B cell (primary cell): Measurements from ENCODE around the gene CACNG4. TPM values are rescaled to one million over a fixed set of nuclear protein-coding genes. Genes with fewer than 3 reads are reported as not detected.

ENCODE experiments used
- ATAC-seq: fragments of 200-7000 bp; cut with Tn5 transposase; one replicate; pipeline ENCODE4 v1.10.0; 2021; ENCODE audit warnings: low read depth, mild to moderate bottlenecking, moderate number of reproducible peaks, moderate library complexity
- CTCF ChIA-PET: fragments of 350-600 bp; sonication (Branson Sonifier 250); formaldehyde crosslinking; loops from one replicate; lab custom pipeline; 2021; ENCODE audit warnings: antibody characterized with exemption, inconsistent platforms; lab: Charles Lee
- POLR2A ChIA-PET: fragments of 350-600 bp; sonication (Branson Sonifier 250); formaldehyde crosslinking; loops from one replicate; lab custom pipeline; 2021; ENCODE audit warnings: antibody characterized with exemption; lab: Charles Lee
- DNase-seq: peaks from one replicate; pipeline ENCODE4 v3.0.0; 2013
- H2AFZ ChIP-seq: 2 replicates; pipeline ENCODE4 v1.6.1; 2012; ENCODE audit warnings: mild to moderate bottlenecking, low read depth, low read length; ENCODE audit not compliant: insufficient read depth, poor library complexity, severe bottlenecking
- H3K27ac ChIP-seq, 2 donors: 1 replicate in 1 of 2; 2 replicates in 1 of 2; pipeline ENCODE4 v1.5.1; 2012 to 2013; ENCODE audit warnings: low read length in 2 of 2, mild to moderate bottlenecking in 2 of 2, moderate library complexity in 1 of 2
- H3K27me3 ChIP-seq, 4 experiments: fragments of 200-600 bp in 1 of 4; sonication (generic) in 1 of 4; replicated peaks in 1 of 4; 1 replicate in 2 of 4; 2 replicates in 2 of 4; pipeline versions ENCODE4 v1.6.1 to v1.7.0; 2013 to 2016; ENCODE audit warnings: low read length in 3 of 4, mild to moderate bottlenecking in 2 of 4, mixed read lengths in 1 of 4, moderate library complexity in 1 of 4; ENCODE audit not compliant: insufficient read depth in 4 of 4, control insufficient read depth in 3 of 4; ENCODE audit errors: control extremely low read depth in 1 of 4
- H3K36me3 ChIP-seq, 2 experiments: replicated peaks in 1 of 2; 1 replicate in 1 of 2; 2 replicates in 1 of 2; pipeline versions ENCODE4 v1.6.1 to v1.7.1; 2013; ENCODE audit warnings: low read length in 1 of 2; ENCODE audit not compliant: insufficient read depth in 2 of 2, control insufficient read depth in 1 of 2; ENCODE audit errors: control extremely low read depth in 1 of 2, extremely low read depth in 1 of 2
- H3K4me1 ChIP-seq, 2 donors: fragments of 200-600 bp in 1 of 2; sonication (generic) in 1 of 2; 1 replicate in 1 of 2; 2 replicates in 1 of 2; pipeline versions ENCODE4 v1.5.1 to v1.6.1; 2013 to 2017; ENCODE audit warnings: low read length in 2 of 2; ENCODE audit not compliant: control insufficient read depth in 2 of 2, insufficient read depth in 2 of 2
- H3K4me2 ChIP-seq: replicated peaks from 2 replicates; pipeline ENCODE3; 2012; ENCODE audit warnings: mild to moderate bottlenecking, low read depth, low read length; ENCODE audit not compliant: poor library complexity, severe bottlenecking
- H3K4me3 ChIP-seq, 5 experiments: fragments of 200-600 bp in 1 of 5; sonication (generic) in 1 of 5; 1 replicate in 3 of 5; 2 replicates in 2 of 5; pipeline versions ENCODE4 v1.5.1 to v1.7.0; 2011 to 2016; ENCODE audit warnings: low read length in 4 of 5, mild to moderate bottlenecking in 4 of 5, low read depth in 2 of 5, control low read depth in 1 of 5, moderate library complexity in 1 of 5; ENCODE audit not compliant: insufficient read depth in 1 of 5; ENCODE audit errors: control extremely low read depth in 1 of 5, extremely low read depth in 1 of 5
- H3K79me2 ChIP-seq: fragments of 200-600 bp; sonication (generic); one replicate; pipeline ENCODE4 v1.6.0; 2016; ENCODE audit warnings: low read length; ENCODE audit not compliant: control insufficient read depth, insufficient read depth
- H3K9ac ChIP-seq: fragments of 200-600 bp; sonication (generic); 2 replicates; pipeline ENCODE4 v1.6.1; 2017; ENCODE audit warnings: mild to moderate bottlenecking, low read length, moderate library complexity
- H3K9me3 ChIP-seq, 3 donors: one replicate each; pipeline versions ENCODE4 v1.6.1 to v1.7.1; 2013; ENCODE audit warnings: low read length in 2 of 3; ENCODE audit not compliant: control insufficient read depth in 2 of 3, insufficient read depth in 1 of 3; ENCODE audit errors: control extremely low read depth in 1 of 3
- H4K20me1 ChIP-seq: 2 replicates; pipeline ENCODE4 v1.6.0; 2012; ENCODE audit warnings: mild to moderate bottlenecking, low read length; ENCODE audit not compliant: insufficient read depth, control insufficient read depth, poor library complexity, severe bottlenecking
- H3K27ac Mint-ChIP-seq: one replicate; pipeline ENCODE4 v1.8.0; 2021; ENCODE audit warnings: mixed read lengths
- H3K27me3 Mint-ChIP-seq: one replicate; pipeline ENCODE4 v1.8.0; 2021; ENCODE audit warnings: mixed read lengths
- H3K4me1 Mint-ChIP-seq: one replicate; pipeline ENCODE4 v1.8.0; 2021; ENCODE audit warnings: mixed read lengths
- H3K4me3 Mint-ChIP-seq: one replicate; pipeline ENCODE4 v1.8.0; 2021; ENCODE audit warnings: mixed read lengths
- H3K9me3 Mint-ChIP-seq: one replicate; pipeline ENCODE4 v1.8.0; 2022; ENCODE audit warnings: mixed read lengths; ENCODE audit not compliant: insufficient read depth
- CTCF ChIP-seq: fragments of 200-600 bp; IDR thresholded peaks from one replicate; pipeline ENCODE4 v1.8.0; 2022; ENCODE audit warnings: antibody characterized with exemption, mild to moderate bottlenecking
- EZH2 ChIP-seq: IDR thresholded peaks from 2 replicates; pipeline ENCODE4 v1.6.1; 2012; ENCODE audit warnings: borderline replicate concordance, low read depth, mild to moderate bottlenecking, moderate library complexity, low read length; ENCODE audit not compliant: insufficient read depth, poor library complexity, severe bottlenecking
- WGBS: methylation state at CpG from one replicate; pipeline ENCODE4 v1.1.5; 2013; ENCODE audit warnings: missing lambda C conversion rate; ENCODE audit not compliant: insufficient coverage; 5-methylcytosine and 5-hydroxymethylcytosine counted together
- intact Hi-C: fragments of 100-400 bp; cut with micrococcal nuclease; formaldehyde crosslinking; loops from one replicate; pipeline ENCODE4 v1.10.0; 2022
- polyA plus RNA-seq: library from polyadenylated mRNA; depleted of rRNA; stranded (reverse); fragments of >200 nt; gene quantifications from 2 replicates; pipeline ENCODE4 v1.2.3, GENCODE V29; 2012
- total RNA-seq, 2 donors: library from RNA; stranded (reverse); fragments of 120-200 nt in 1 of 2; gene quantifications; 1 replicate in 1 of 2; 2 replicates in 1 of 2; pipeline versions ENCODE4 v1.2.3 to v1.2.4, GENCODE V29; 2013 to 2022

The CACNG4 gene
- total and polyA plus RNA-seq, 2 donors (not counting 1 experiment from before 2014, with no cell fraction given): not detected

GRCh38 chr17:67024736-67025135, 60.2 kb downstream of the CACNG4 start:
- Histone ChIP-seq H3K4me3 (no peak overlapping the region), H3K9me3 (no peaks in the 10 kb centered on the region), H4K20me1 (no peaks in the 10 kb centered on the region), H3K9ac (no peak overlapping the region), H3K4me2 (no peak overlapping the region), H3K4me1 (no peaks in the 10 kb centered on the region), H3K27ac (no peak overlapping the region), H3K79me2 (no peaks in the 10 kb centered on the region), H3K36me3 (no peaks in the 10 kb centered on the region), H2AFZ (no peak overlapping the region), H3K27me3 (no peaks in the 10 kb centered on the region)
- intact Hi-C loops: no loop called here
- no peak for TF ChIP-seq EZH2
- TF ChIP-seq CTCF: no peak
- ATAC-seq: no peak
- Mint-ChIP-seq H3K4me1 (no peaks in the 10 kb centered on the region), H3K27ac (no peak overlapping the region), H3K27me3 (no peaks in the 10 kb centered on the region), H3K4me3 (no peak overlapping the region), H3K9me3 (no peaks in the 10 kb centered on the region)
- ChIA-PET POLR2A (no interaction called here), CTCF (no interaction called here)
- DNase-seq: no peak
- WGBS: 93% methylated on average over 17 of the region's 17 CpGs

GRCh38 chr17:67025216-67025792, 60.8 kb downstream of the CACNG4 start:
- intact Hi-C loops: no loop called here
- no peaks in the 10 kb centered on the region for H3K27me3 ChIP-seq
- no peaks in the 10 kb centered on the region for H3K9me3 ChIP-seq
- TF ChIP-seq CTCF (no peak), EZH2 (no peak)
- CTCF ChIA-PET: no interaction called here
- WGBS: 93% methylated on average over 20 of the region's 20 CpGs
- H4K20me1 ChIP-seq: no peaks in the 10 kb centered on the region
- POLR2A ChIA-PET: no interaction called here
- H3K36me3 ChIP-seq: no peaks in the 10 kb centered on the region
- H3K4me3 ChIP-seq: no peak overlapping the region
- no peaks in the 10 kb centered on the region for H3K79me2 ChIP-seq
- H3K4me2 ChIP-seq: no peak overlapping the region
- H3K27ac ChIP-seq: no peak overlapping the region
- H2AFZ ChIP-seq: no peak overlapping the region
- DNase-seq (no peak), ATAC-seq (no peak)
- Mint-ChIP-seq H3K4me1 (no peaks in the 10 kb centered on the region), H3K27me3 (no peaks in the 10 kb centered on the region), H3K9me3 (no peaks in the 10 kb centered on the region), H3K27ac (no peak overlapping the region), H3K4me3 (no peak overlapping the region)
- no peak overlapping the region for H3K9ac ChIP-seq
- H3K4me1 ChIP-seq: no peaks in the 10 kb centered on the region
